ENCODE measurements around the gene CREBBP.
"Not testable (repeated sequence)": the region's sequence is repeated elsewhere in the genome, so short reads cannot be mapped to it uniquely, and the experiment has no call there.

The CREBBP gene

DNA sequence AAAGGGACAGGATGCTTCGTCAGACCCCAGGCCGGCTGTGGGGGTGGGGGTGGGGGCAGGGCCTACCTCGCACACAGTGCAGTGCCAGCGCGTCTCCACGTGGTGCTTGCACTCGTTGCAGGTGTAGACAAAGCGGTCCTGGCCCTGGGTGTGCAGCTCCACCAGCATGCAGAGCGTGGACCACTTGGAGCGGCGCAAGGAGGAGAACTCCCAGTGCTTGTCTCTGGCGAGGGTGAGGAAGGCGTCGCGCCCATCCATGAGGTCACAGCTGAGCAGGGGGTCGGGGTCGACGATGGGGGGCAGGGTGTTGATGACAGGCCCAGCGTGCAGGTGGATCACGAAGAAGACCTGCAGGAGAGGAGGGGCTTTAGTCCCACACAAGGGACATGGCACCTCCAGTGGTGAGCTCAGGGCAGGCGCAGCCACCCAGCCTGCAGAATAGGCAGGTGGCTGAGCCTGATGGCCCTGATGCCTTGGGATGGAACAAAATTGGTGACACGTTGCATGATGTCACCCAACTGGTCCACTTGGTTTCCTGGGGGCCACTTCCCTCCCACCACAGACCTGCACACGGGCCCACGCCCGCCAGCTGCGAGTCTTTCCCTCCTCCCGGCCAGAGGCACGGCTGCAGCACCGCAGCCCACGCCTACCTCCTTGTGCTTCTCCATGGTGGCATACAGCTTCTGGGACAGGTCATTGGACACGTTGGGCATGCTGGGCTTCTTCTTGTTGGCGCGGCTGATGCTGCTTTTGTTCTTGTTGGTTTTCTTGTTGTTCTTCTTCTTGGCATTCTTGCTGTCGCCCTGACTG, 149.2 kb downstream of the CREBBP start:
- no peak for DNase-seq

DNA sequence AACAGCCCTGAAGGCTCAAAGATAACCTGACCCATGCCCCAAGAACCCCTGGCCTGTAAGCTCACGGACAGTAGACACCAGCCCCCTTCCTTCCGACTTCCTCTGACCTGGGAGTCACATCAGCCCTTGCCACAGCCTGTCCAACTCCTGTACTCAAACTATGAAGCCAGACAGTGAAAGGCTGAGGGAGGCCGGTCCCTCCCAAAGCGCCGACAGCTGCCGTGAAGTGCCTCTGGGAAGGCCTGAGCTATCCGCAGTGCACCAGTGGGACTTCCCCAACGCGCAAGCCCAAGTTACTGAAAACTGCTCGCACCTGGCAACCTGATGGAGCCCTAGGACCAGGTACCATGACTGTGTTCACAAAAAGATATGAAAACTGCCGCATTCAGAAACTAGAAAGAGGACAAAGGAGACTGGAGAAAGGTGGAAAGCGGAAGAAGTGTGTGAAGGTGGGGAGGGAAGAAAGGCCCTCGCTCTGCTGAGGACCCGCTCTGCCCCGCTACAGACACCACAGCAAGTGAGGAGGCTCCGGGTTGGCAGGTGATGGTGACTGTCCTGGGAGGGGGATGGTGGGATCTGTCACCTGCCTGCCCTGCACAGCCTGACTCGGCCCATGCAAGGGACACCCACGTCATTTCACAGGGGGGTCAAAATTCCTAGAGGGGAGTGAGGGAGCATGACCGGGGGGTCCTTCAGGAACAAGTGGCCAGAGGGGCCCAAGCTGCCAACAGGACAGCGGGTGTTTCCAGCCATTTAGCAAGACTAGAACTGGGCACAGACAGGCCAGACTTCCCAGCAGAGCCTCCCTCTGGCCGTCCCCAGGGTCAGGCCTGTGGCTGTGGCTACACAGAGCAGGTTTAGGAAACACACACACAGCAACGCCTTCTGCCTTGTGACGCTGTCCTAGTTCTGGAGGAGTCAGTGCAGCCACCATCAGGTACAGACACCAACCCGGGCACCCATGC, 150.1 kb downstream of the CREBBP start:
- DNase-seq, result no peak

DNA sequence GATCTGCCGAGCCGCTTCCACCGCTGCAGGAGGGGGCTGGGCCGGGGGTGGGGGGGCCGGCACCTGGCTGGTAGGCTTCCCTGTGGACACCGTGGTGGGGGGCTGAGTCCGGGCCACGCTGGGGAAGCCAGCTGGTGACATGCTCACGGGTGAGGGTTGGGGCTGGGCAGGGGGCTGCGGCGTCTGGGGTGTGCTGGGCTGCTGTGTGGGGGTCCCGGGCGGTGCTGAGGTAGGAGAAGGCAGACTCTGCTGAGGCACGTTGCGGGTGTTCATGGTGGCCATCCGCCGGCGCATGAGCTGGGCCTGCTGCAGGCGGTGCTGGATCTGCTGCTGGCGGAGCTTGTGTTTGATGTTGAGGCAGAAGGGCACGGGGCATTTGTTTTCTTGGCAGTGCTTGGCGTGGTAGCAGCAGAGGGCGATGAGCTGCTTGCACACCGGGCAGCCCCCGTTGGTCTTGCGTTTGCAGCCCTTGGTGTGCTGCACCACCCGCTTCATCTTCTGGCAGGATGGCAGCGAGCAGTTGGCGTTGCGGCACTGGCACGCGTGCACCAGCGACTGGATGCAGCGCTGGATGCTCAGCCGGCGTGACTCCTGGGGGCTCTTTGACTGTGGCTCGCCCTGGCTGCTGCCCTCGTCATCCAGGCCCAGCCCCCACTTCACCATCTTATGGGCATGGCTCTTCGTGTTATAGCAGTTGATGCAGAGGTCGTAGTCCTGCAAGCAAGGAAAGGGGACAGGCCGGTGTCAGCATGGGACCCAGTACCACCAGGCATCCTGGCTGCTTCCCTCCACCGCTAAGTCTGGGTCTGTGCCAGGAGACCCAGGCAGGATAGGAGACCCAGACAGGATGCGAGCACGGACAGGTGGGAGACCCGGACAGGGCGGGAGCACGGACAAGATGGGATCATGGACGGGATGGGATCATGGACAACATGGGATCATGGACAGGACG, 151.1 kb downstream of the CREBBP start:
- DNase-seq, result no peak

DNA sequence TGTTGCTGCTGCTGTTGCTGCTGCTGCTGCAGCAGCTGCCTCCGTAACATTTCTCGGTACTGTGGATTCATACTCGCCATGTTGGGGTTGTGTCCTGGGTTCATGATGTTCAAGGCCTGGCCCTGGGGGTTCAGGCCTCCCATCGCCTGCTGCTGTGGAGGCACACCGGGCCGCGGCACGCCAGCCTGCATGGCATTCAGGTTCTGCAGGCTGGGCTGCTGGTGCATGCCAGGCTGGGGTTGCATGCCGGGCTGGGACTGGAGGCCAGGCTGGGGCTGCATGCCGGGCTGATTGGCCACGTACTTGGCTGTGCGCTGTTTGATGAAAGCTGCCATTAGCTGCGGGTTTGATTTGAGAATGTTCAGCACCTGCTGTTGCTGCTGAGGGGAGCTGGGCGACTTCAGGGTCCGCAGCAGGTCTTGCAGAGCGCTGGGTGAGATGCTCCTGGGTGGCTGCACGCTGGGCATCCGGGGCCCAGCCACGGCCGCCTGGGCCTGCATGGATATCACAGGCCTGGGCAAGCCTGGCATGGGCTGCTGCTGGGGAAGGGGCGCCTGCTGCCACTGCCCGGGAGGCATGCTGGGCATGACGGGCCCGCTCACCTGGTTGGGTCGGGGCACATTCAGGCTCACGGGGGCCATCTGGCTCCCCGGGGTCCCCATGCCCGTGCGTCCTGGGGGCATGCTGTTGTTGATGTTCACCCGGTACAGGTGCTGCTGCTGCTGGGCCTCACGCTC, 151.9 kb downstream of the CREBBP start:
- DNase-seq, result no peak

DNA sequence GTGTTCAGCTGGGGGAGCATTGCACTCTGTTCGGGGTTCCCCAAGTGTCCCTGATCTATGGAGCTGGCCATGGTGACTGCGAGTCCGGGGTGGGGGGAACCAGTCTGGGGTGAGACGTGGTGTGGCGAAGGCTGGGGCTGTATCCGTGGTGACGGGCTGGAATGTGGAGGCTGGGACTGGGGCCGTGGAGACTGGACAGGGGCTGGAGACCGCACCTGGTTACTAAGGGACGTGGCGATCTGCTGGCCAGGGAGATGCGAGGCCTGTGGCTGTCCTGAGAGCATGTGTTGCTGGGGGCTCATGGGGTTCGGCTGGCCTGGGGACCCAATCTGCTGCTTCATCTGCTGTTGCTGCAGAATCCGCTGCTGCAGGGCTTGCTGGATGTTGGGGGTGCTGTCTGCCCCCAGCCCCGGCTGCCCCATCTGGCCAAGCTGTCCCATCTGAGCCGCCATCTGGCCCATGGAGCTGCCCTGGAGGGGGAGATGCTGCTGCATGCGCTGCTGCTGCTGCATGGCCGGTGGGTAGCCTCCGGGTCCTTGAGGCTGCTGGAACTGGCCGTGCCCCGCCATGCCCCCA, 152.6 kb downstream of the CREBBP start:
- no peak for DNase-seq

DNA sequence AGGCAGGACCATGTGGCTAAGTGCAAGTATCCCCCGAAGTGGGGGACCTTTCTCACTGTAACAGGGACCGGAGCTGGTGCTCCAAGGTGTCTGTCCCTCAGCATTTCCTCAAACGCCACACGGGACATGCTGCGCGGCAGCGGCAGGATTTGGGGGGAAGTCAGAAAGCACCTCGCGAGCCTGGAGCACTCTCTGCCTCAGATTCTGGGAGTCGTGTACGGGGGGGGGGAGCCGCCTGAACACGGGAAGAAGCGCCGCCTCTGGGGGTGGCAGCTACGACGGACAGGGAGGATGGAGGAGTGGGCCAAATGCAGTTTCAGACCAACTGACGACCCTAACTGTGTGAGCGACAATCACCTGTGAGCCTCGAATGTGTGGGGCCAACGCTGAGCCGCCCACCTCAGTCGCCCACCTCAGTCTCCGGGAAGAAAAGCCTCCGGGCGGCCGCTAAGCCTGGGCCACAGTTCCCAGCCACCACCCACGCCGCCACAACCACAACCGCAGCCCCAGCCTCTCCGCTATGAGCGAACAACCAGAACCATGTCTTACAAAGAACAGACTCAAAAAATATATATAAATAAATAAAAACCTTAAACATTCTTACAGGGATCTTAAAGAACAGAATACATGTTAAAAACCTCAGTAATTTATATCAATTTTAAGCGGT, 154.4 kb downstream of the CREBBP start:
- DNase-seq, result no peak

DNA sequence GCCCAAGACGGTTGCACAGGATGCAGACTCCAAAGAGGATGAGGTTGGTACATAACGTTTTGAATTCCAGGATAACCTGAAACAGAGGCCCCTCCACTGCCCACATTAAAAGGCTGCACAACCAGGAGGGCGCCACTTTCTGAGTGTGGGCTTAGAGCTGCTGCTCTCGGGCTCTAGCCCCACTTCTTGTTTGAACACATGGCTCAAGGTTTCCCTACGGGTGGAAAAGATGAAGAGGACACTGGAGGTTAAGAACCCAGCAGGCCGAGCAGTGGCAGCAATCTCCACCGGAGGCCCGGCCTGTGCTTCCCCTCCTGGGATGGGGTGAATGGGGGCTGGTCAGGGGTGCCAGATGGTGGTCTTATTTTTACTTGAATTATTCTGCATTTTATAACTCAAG, 155.2 kb downstream of the CREBBP start:
- no peak for DNase-seq

DNA sequence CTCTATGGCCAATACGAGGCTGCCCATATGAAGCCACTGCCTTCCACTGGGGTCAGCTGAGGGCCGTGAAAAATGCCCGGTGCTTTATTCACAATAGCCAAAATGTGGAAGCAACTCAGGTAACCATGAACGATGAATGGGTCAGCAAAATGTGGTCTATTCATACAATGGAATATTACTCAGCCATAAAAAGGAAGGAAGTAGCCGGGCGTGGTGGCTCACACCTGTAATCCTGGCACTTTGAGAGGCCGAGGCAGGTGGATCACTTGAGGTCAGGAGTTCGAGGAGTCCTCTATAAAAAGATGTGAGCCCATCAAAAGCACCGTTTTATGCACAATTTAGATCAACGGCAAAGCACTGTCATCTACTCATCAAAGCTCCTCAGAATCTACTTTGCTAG, 158.0 kb downstream of the CREBBP start:
- no peak for DNase-seq

DNA sequence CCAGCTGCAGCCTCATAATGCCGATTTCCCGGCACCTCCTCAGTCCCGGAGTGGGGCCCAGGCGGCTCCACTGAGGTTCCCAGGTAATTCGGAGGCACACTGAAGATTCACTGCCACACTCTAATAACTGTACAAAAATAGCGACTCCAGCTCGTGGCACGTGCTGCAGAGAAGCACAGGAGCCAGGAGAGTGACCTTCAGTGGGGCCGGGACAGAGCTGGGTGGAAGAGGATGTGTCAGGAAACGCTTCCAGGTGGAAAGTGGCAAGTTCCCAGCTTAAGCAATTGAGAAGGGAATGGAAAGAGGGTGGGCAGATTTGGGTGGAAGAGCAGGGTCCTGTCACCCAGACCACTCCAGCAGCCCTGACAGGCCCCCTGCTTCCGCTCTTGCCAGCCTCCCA, 160.1 kb downstream of the CREBBP start:
- no peak for DNase-seq

DNA sequence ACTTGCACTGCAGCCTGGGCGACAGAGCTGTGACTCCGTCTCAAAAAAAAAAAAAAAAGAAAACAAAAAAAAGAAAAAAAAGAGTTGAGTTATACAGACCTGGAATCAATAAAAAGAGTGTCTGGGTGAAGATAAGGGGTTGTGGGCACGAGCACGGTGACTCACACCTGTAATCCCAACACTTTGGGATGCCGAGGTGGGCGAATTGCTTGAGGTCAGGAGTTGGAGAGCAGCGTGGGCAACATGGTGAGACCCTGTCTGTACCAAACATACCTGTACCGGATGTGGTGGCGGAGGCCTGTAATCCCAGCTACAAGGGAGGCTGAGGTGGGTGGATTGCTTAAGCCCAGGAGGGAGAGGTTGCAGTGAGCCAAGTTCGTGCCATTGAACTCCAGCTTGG, 161.9 kb downstream of the CREBBP start:
- DNase-seq, result no peak

DNA sequence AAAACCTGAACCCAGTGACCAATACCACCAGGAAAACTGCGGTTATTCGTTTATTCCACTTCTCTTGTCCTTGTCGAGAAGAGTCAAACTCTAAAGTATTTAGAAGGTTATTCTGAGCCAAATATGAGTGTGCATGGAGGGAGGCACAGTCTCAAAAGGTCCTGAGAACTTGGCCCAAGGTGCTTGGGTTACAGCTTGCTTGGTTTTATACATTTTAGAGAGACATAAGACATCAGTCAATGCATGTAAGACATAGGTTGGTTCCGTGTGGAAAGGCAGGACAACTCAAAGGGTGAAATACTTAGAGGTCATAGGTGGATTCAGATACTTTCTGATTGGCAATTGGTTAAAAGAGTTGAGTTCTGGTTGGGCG, 162.5 kb downstream of the CREBBP start:
- no peak for DNase-seq

DNA sequence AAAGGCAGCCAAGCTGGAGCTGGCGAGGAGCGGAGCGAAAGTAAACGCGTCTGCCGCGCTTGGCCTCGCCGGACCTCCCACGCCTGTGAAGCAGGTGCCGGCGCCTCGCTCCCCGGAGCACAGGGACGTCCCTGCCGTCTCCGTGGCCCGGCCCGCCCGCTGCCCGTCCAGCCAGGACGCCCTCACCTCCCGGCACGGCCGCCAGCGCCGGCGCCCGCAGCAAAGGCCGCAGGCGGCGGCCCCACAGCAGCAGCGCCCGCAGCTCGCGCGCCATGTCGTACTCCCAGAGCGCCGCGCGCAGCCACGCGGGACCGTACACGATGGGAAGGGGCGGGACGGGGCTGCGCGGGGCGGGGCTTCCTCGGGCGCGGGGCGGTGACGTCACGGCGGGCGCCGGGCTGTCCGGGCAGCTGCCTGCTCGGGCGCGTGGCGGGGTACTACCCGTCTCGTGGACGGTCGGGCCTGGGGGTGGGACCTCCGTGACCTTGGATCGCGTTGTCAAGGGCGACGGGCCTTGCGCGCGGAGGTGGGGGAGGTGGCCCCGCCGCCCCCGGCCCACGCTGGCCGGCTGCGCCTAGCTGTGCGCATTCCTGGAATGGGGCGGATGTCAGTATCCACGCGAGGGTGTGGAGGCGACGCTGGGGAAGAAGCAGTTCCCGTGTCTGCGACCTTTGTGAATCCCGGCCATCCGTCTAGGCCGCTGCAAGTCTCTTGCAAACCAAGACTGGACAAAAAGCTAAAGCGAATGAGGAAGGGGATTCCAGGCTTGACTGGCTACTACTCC, 163.1 kb downstream of the CREBBP start, which contains the start of gene TRAP1:
Gene TRAP1 (minus strand): TSS at position 290 of the 784 bp plus-strand sequence. CDS start 16 bp downstream, at position 274.
- DNase-seq, result peak; percentile 59

DNA sequence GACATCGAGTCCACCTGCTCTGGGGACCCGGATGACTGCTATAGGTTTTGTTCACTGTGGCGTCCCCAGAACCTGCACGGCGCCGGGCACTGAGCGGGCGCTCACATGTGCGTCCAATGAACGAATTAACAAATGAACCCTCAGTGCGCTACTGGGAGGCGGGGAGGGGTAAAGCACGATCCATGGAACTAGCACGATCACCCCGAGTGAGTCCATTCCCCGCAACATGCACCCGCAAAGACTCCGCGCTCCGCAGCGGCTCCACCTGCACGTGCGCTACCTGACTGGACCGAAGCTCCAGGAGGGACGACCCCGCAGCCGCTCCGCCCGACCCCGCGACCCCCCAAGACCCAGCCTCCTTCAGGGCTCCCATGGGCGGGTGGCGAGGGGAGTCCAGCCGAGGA, 163.7 kb downstream of the CREBBP start:
- DNase-seq, result no peak

DNA sequence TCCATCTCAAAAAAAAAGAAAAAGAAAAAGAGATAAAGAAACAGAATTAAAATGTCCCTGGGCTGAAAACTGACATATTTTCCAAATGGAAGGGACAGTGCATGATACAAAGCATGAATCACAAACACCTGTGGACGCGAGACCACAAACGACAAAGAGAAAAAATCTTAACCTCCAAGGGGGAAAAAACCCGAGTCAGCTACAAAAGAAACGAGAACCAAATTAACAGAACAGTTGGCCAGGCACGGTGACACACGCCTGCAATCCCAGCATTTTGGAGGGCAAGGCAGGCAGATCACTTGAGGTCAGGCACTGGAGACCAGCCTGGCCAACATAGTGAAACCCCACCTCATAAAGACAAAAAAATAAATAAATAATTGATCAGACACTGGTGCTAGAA, 165.1 kb downstream of the CREBBP start:
- DNase-seq, result no peak

DNA sequence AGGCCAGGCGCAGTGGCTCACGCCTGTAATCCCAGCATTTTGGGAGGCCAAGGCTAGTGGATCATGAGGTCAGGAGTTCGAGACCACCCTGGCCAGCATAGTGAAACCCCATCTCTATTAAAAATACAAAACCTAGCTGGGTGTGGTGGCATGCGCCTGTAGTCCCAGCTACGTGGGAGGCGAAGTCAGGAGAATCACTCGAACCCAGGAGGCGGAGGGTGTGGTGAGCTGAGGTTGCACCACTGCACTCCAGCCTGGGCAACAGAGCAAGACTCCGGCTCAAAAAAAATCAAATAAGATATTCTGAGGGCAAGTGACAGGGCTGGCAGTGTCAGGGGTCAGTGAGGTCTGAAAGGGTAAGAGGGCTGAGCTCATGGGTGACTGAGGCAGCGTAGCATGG, 166.1 kb downstream of the CREBBP start:
- not testable (repeated sequence) for DNase-seq

DNA sequence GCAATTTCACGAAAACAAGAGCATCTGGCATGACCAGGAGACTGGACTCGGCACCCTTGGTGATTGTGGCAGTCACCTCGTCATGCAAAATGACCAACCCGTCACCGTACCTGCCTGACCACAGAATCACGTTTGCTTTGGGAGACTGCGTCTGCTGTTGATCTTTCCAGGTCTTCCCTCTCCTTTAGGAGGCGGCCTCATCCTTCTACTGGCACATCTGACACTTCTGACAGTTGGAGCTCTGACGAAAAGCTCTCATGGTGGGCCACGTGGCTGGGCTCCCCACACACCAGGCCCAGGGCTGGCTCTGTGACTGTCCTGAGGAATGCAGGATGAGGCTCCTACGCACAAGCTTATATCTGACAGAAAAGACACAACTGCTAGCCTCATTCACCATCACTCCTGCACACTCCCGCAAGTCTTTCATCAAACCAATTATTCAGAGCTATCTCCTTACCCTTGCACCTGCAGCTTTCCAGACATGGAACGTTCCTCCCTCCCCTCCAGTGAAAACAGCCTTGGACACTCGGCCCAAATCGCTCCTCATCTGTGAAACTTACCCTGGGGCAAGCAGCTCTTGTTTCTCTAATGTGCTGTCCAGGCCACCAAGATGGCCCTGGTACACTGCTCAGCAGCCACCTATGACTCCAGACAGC, 166.8 kb downstream of the CREBBP start:
- no peak for DNase-seq

DNA sequence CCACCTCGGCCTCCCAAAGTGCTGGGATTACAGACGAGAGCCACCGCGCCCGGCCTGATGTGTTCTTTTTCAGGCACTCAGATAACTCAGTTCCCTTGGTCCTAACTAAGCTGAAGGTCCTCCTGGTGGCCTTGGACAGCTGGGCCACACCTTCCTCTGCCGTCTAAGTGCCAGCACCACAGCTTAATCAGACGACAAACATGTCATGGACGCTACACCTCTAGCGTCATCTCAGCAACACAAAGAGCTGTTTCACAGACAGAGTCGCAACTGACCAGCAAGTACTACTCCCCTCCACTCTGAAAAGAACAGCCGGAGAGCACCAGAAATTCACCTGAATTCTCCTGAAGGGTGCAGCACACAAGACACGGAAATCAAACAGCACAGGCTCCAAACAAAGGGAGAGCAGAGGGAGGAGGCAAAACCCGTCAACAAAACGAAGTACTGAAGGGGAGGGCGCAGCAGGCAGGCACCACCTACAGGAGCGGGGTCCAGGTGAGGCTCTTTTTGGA, 167.6 kb downstream of the CREBBP start:
- no peak for DNase-seq

DNA sequence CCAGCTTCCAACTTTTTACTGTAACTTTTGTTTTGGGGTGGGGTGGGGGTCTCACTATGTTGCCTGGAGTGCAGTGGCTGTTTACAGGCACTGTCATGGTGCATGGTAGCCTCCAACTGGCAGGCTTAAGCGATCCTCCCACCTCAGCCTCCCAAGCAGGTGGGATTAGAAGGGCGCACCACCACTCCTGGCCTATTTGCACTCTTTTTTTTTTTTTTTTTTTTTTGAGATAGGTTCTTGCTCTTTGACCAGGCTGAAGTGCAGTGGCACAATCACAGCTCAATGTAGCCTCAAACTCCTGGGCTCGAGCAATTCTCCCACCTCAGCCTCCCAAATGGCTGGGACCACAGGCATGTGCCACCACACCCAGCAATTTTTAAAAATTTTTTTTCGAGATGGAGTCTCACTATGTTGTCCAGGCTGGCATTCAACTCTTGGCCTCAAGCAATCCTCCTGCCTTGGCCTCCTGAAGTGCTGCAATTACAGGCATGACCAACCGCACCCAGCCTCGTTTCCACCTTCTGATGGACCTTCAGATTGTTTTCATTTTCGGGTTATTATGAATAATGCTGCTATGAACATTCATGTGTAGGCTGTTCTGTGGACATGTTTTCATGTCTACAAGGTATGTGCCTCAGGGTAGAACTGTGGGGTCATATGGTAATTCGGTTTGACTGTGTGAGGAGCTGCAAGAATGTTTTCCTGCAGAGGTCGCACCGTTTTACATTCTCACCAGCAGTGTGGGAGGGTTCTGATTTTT, 174.1 kb downstream of the CREBBP start:
- no peak for DNase-seq

DNA sequence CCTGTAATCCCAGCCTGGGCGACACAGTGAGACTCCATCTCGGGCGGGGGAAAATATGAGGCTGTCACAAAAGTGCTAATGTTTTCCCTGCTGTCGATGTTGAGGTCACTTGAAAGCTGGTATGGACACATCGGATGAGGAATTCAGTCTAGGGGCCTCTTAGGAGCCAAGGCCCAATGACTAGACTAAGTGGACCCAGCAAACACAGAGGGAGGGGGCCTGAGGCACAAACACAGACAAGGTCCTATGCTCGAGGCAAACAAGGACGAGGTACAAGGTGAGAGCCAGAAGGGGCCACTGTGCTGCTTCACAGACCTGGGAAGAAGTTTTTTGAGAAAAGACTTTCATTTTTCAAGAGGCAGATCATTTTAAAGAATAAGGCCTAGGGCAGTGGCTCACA, 178.4 kb downstream of the CREBBP start:
- DNase-seq, result no peak

Data from NCI-H2029 (cell line).